ENCODE results near the gene USP6NL.

USP6NL gene

DNA sequence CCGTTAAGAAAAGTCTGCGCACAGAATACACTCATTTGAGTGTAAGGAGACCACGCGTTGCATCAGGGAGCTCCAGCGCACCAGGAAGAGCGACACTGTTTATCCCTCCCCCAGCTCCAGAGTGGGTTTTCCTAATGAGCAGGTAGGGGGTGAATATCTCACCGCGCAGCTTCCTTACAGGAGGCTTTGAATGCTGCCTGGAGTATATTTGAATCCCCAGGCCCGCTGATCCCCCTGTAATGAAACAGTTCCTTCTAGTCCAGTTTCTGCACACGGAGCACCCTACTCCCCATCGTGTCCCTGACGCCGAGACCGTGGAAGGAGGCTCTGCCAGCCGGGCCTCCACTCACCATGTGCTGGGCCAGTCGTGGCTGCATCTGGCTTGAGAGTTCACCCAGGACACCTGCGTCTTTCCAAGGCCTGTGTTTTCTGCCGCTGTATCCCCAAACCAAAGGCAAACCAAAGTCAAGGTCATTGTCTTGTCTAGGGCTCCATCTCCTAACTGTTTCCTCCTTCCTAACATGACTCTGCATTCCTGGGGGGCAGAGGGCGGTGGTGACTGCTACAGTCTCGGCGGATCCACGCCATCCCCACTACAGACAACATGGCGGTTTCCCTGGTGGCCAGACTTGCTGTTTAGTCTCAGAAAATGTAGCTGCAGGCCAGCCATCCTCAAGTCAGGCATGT, 167.8 kb downstream of the USP6NL start:
- TF ChIP-seq CTCF (IDR thresholded peaks at IDR 0.05; ENCODE audit: low read depth, low read length): no peak
- H3K9me3 ChIP-seq: no peaks in the 10 kb centered on the region
- DNase-seq: no peak
- H3K4me3 ChIP-seq (ENCODE audit: low read depth, low read length): no peak overlapping the region
- H3K36me3 ChIP-seq: no peaks in the 10 kb centered on the region
- H3K4me1 ChIP-seq: no peaks in the 10 kb centered on the region
- no peaks in the 10 kb centered on the region for H3K27me3 ChIP-seq

GRCh38 chr10:11442001-11442773, 169.3 kb downstream of the USP6NL start:
- H3K4me1 ChIP-seq: no peaks in the 10 kb centered on the region
- H3K9me3 ChIP-seq: no peaks in the 10 kb centered on the region
- no peak for DNase-seq
- no peaks in the 10 kb centered on the region for H3K36me3 ChIP-seq
- TF ChIP-seq CTCF (IDR thresholded peaks at IDR 0.05; ENCODE audit: low read depth, low read length): no peak
- H3K4me3 ChIP-seq (ENCODE audit: low read depth, low read length): no peak overlapping the region
- no peaks in the 10 kb centered on the region for H3K27me3 ChIP-seq

DNA sequence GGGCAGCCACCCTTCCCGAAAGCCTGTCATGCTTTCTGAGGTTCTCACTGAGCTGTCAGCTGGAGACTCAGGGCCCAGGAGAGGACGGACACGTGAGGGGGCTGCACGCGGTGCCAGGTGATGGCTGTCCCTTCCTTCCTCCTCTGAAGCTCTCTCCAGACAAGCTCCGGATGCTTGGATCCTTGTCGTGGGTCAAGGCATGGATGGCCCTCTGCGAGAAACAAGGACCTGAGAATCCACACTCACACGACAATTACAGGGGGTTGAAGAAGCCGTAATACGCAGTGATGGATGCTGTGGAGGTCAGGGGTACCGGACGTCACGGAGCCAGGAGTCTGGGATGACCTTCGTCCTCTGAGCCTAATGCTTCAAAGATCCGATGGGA, 170.3 kb downstream of the USP6NL start:
- Histone ChIP-seq H3K4me3 (ENCODE audit: low read depth, low read length) (no peak overlapping the region), H3K4me1 (no peaks in the 10 kb centered on the region), H3K27me3 (no peaks in the 10 kb centered on the region), H3K9me3 (no peaks in the 10 kb centered on the region), H3K36me3 (no peaks in the 10 kb centered on the region)
- no peak for DNase-seq
- no peak for TF ChIP-seq CTCF (IDR thresholded peaks at IDR 0.05; ENCODE audit: low read depth, low read length)

GRCh38 chr10:11440250-11441150, 170.9 kb downstream of the USP6NL start:
- DNase-seq: no peak
- Histone ChIP-seq H3K4me1 (no peaks in the 10 kb centered on the region), H3K27me3 (no peaks in the 10 kb centered on the region), H3K36me3 (no peaks in the 10 kb centered on the region), H3K4me3 (ENCODE audit: low read depth, low read length) (no peak overlapping the region), H3K9me3 (no peaks in the 10 kb centered on the region)
- no peak for TF ChIP-seq CTCF (IDR thresholded peaks at IDR 0.05; ENCODE audit: low read depth, low read length)

- TF ChIP-seq CTCF (IDR thresholded peaks at IDR 0.05; ENCODE audit: low read depth, low read length): no peak
- DNase-seq: no peak
- Histone ChIP-seq H3K36me3 (no peaks in the 10 kb centered on the region), H3K4me3 (ENCODE audit: low read depth, low read length) (no peak overlapping the region), H3K9me3 (no peaks in the 10 kb centered on the region), H3K4me1 (no peaks in the 10 kb centered on the region), H3K27me3 (no peaks in the 10 kb centered on the region)
Measured at GRCh38 chr10:11439523-11440053, 171.9 kb downstream of the USP6NL start.

Measured in BE2C (cell line).